Sigmoid colon (tissue), 7 donors: ENCODE results near the gene GOLGA6D. TPM values are rescaled to one million over a fixed set of nuclear protein-coding genes. Genes with fewer than 3 reads are reported as not detected.
"Not testable (repeated sequence)": the region's sequence is repeated elsewhere in the genome, so short reads cannot be mapped to it uniquely, and the experiment has no call there.

ENCODE experiments used
- DNase-seq: peaks from one replicate; pipeline ENCODE4 v3.0.0-alpha.2; 2019
- H3K27ac ChIP-seq, 4 donors: fragments of 200-600 bp; sonication (generic); one replicate each; pipeline ENCODE4 v1.5.1; 2016 to 2019; ENCODE audit warnings: mild to moderate bottlenecking in 1 of 4
- H3K27me3 ChIP-seq, 3 donors: fragments of 200-600 bp; sonication (generic); one replicate each; pipeline ENCODE4 v1.5.1; 2019; ENCODE audit warnings: mild to moderate bottlenecking in 1 of 3
- H3K36me3 ChIP-seq, 4 donors: fragments of 200-600 bp; sonication (generic); one replicate each; pipeline ENCODE4 v1.5.1; 2016 to 2019
- H3K4me1 ChIP-seq, 4 donors: fragments of 200-600 bp; sonication (generic); one replicate each; pipeline ENCODE4 v1.5.1; 2017 to 2019
- H3K4me3 ChIP-seq, 4 donors: fragments of 200-600 bp; sonication (generic); one replicate each; pipeline ENCODE4 v1.5.1; 2017 to 2019; ENCODE audit warnings: mild to moderate bottlenecking in 2 of 4, moderate library complexity in 1 of 4
- H3K9me3 ChIP-seq, 4 donors: fragments of 200-600 bp in 3 of 4; sonication (generic) in 3 of 4; one replicate each; pipeline versions ENCODE4 v1.5.1 to v1.6.1; 2013 to 2019
- EP300 ChIP-seq, 4 donors: sonication (generic); formaldehyde crosslinking; IDR thresholded peaks; one replicate each; pipeline ENCODE4 v1.6.1; 2017; ENCODE audit warnings: antibody characterized with exemption in 4 of 4
- POLR2A ChIP-seq, 2 donors: fragments of 450-650 bp; IDR thresholded peaks; one replicate each; pipeline ENCODE4 v1.6.1; 2016; ENCODE audit warnings: antibody characterized with exemption in 2 of 2, mild to moderate bottlenecking in 2 of 2, moderate library complexity in 2 of 2
- POLR2AphosphoS5 ChIP-seq, 4 donors: sonication (generic); formaldehyde crosslinking; IDR thresholded peaks; one replicate each; pipeline ENCODE4 v1.6.1; 2017; ENCODE audit warnings: antibody characterized with exemption in 4 of 4
- WGBS, 2 donors: extraction: QIAGEN DNeasy Blood & Tissue Kit; methylation state at CpG; one replicate each; pipeline ENCODE4 v1.1.7; 2013; 5-methylcytosine and 5-hydroxymethylcytosine counted together
- intact Hi-C: fragments of 100-400 bp; cut with DNase I; formaldehyde crosslinking; loops from one replicate; pipeline ENCODE4 v1.15.1; 2023
- polyA plus RNA-seq, 3 donors: library from polyadenylated mRNA; stranded (reverse); fragments of 200-250 nt; gene quantifications; one replicate each; pipeline ENCODE4 v1.2.3, GENCODE V29; 2013
- total RNA-seq, 4 donors: library from RNA; depleted of rRNA; stranded (reverse); fragments of >200 nt; gene quantifications; one replicate each; pipeline ENCODE4 v1.1.0, GENCODE V29; 2016
- TF ChIP-seq, protein P1 (sequence below), 4 experiments: fragments of 450-650 bp in 3 of 4; fragments of 200-600 bp in 1 of 4; IDR thresholded peaks; one replicate each; pipeline ENCODE4 v1.5.1; 2016 to 2019; ENCODE audit warnings: antibody characterized with exemption in 4 of 4, mild to moderate bottlenecking in 3 of 4, moderate library complexity in 2 of 4
- donor health status: healthy with polysubstance abuse.
- donor health status: Bipolar disorder and iron deficiency.
- donor health status: healthy.

The GOLGA6D gene
- total and polyA plus RNA-seq, 7 donors = not detected

- DNase-seq = peak; percentile 99
- peak within 1 kb of the TSS; percentile 69 to 86 (median 74) for H3K27ac ChIP-seq
- TF ChIP-seq, protein P1, sequence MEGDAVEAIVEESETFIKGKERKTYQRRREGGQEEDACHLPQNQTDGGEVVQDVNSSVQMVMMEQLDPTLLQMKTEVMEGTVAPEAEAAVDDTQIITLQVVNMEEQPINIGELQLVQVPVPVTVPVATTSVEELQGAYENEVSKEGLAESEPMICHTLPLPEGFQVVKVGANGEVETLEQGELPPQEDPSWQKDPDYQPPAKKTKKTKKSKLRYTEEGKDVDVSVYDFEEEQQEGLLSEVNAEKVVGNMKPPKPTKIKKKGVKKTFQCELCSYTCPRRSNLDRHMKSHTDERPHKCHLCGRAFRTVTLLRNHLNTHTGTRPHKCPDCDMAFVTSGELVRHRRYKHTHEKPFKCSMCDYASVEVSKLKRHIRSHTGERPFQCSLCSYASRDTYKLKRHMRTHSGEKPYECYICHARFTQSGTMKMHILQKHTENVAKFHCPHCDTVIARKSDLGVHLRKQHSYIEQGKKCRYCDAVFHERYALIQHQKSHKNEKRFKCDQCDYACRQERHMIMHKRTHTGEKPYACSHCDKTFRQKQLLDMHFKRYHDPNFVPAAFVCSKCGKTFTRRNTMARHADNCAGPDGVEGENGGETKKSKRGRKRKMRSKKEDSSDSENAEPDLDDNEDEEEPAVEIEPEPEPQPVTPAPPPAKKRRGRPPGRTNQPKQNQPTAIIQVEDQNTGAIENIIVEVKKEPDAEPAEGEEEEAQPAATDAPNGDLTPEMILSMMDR (IDR thresholded peaks at IDR 0.05) = no peak
- TF ChIP-seq EP300 (IDR thresholded peaks at IDR 0.05) = peak in 1 of 4 donors; percentile 27
- peak in 1 of 2 donors; percentile 20 for TF ChIP-seq POLR2A (IDR thresholded peaks at IDR 0.05)
- peak; percentile 23 to 73 (median 68) for TF ChIP-seq POLR2AphosphoS5 (IDR thresholded peaks at IDR 0.05)
- H3K27me3 ChIP-seq = no peaks in the 10 kb centered on the region
- peaks cover 0 to 17% (median 5%) of the 10 kb centered on the region in 4 donors for H3K36me3 ChIP-seq
- peaks cover 0 to 19% (median 14%) of the 10 kb centered on the region in 4 donors for H3K4me1 ChIP-seq
- intact Hi-C loops = no loop called here
- WGBS, 2 donors = 0 to 1% methylated on average over 42 of the region's 42 CpGs
- H3K4me3 ChIP-seq = peak within 1 kb of the TSS; percentile 68 to 95 (median 80)
- H3K9me3 ChIP-seq = no peaks in the 10 kb centered on the region
These were observed 53.2 kb downstream of the GOLGA6D start, which contains the start of gene COMMD4 for GRCh38 chr15:75335705-75336355. Gene COMMD4 (plus strand): TSS chr15:75336063. CDS start chr15:75336090, 27 bp downstream.

DNA sequence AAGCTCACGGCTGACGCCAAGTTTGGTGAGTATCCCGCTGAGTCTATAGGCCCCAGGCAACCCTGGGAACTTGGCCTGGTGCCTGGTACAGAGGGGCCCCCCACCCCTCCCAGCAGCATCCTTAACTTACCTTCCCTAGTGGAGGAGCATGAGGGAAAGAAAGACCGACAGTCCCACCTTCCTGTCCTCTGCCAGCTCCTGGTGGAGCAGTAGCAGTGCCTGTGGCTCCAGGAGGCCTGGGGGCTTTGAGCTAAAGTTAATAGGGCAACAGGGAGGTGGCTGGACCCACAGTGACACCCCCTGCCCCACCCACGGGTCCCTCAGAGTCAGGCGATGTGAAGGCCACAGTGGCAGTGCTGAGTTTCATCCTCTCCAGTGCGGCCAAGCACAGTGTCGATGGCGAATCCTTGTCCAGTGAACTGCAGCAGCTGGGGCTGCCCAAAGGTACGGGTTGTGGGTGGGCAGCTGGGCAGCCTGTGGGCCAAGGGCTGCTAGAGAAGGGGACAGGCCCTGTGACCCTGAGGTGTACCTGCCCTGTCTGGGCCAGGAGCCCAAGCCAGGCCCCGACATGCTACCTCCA is 56.1 kb downstream of the GOLGA6D start:
- Histone ChIP-seq H3K4me1 (peaks cover 0 to 19% (median 14%) of the 10 kb centered on the region in 4 donors), H3K27ac (no peak overlapping the region), H3K4me3 (no peak overlapping the region), H3K27me3 (no peaks in the 10 kb centered on the region), H3K9me3 (no peaks in the 10 kb centered on the region), H3K36me3 (peaks cover 0 to 24% (median 5%) of the 10 kb centered on the region in 4 donors)
- TF ChIP-seq EP300 (IDR thresholded peaks at IDR 0.05) (no peak), POLR2AphosphoS5 (IDR thresholded peaks at IDR 0.05) (no peak), POLR2A (IDR thresholded peaks at IDR 0.05) (no peak)
- TF ChIP-seq, protein P1 (IDR thresholded peaks at IDR 0.05) = no peak
- 90 to 94% methylated on average over 11 of the region's 11 CpGs for WGBS, 2 donors
- peak; percentile 46 for DNase-seq
- intact Hi-C loops = no loop called here

DNA sequence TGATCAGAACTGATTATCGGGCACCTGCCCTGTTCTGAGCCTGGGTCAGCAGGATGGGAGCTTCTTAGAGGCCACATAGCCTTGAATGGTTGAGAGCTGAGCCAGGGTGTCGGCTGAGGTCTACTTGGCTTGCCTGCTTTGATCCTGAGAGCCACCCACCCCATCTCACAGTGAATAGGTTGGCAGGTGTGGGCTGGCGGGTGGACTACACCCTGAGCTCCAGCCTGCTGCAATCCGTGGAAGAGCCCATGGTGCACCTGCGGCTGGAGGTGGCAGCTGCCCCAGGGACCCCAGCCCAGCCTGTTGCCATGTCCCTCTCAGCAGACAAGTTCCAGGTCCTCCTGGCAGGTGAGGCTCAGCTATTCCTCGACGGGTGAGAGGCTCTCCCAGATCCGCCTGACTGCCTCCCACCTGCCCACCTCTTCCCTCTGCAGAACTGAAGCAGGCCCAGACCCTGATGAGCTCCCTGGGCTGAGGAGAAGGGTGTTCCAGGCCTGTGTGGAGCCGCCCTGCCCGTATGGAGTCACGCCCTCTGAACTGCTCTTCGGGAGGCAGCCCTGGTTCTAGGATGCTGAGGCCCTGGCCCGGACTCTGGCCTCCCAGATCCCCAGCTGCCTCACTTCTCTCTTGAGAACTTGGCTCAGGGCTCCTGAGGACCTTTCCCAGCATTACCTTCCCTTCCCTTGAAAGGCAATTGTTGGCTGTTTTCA is 57.1 kb downstream of the GOLGA6D start:
- H3K27ac ChIP-seq = no peak overlapping the region
- TF ChIP-seq POLR2AphosphoS5 (IDR thresholded peaks at IDR 0.05) (no peak), POLR2A (IDR thresholded peaks at IDR 0.05) (no peak), EP300 (IDR thresholded peaks at IDR 0.05) (no peak)
- TF ChIP-seq, protein P1 (IDR thresholded peaks at IDR 0.05) = no peak
- H3K27me3 ChIP-seq = no peaks in the 10 kb centered on the region
- whole genome bisulfite sequencing, 2 donors = 83 to 90% methylated on average over 13 of the region's 13 CpGs
- peak; percentile 59 for DNase-seq
- H3K36me3 ChIP-seq = peaks cover 0 to 24% (median 5%) of the 10 kb centered on the region in 4 donors
- H3K4me1 ChIP-seq = peaks cover 0 to 19% (median 14%) of the 10 kb centered on the region in 4 donors
- no peaks in the 10 kb centered on the region for H3K9me3 ChIP-seq
- intact Hi-C loops = no loop called here
- no peak overlapping the region for H3K4me3 ChIP-seq

DNA sequence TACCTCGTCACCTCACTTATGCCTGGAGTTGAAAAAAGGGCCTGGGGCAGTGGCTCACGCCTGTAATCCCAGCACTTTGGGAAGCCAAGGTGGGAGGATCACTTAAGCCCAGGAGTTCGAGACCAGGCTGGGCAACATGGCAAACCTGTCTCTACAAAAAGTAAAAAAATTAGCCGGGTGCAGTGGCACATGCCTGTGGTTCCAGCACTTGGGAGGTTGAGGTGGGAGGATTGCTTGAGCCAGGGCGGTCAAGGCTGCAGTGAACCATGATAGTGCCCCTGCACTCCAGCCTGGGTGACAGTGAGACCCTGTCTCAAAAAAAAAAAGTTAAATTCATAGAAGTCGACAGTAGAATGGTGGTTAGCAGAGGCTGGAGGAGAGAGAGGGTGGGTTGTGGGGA is 59.6 kb downstream of the GOLGA6D start:
- no peak overlapping the region for H3K27ac ChIP-seq
- 88 to 94% methylated on average over 6 of the region's 6 CpGs for WGBS, 2 donors
- H3K27me3 ChIP-seq = no peaks in the 10 kb centered on the region
- peaks cover 0 to 24% (median 5%) of the 10 kb centered on the region in 4 donors for H3K36me3 ChIP-seq
- intact Hi-C loops = no loop called here
- H3K4me3 ChIP-seq = no peak overlapping the region
- H3K4me1 ChIP-seq = peaks cover 0 to 8% (median 4%) of the 10 kb centered on the region in 4 donors
- TF ChIP-seq, protein P1 (IDR thresholded peaks at IDR 0.05) = no peak
- TF ChIP-seq POLR2A (IDR thresholded peaks at IDR 0.05) (no peak), EP300 (IDR thresholded peaks at IDR 0.05) (no peak), POLR2AphosphoS5 (IDR thresholded peaks at IDR 0.05) (no peak)
- DNase-seq = no peak
- H3K9me3 ChIP-seq = no peaks in the 10 kb centered on the region

- 52 to 55% methylated on average over 8 of the region's 8 CpGs for WGBS, 2 donors
- peaks cover 0 to 20% (median 11%) of the 10 kb centered on the region in 4 donors for H3K4me1 ChIP-seq
- H3K4me3 ChIP-seq, H3K27ac ChIP-seq, H3K9me3 ChIP-seq, H3K27me3 ChIP-seq, DNase-seq, intact Hi-C loops: not testable (repeated sequence)
- H3K36me3 ChIP-seq = peaks cover 0 to 23% (median 5%) of the 10 kb centered on the region in 4 donors
These were observed 61.3 kb downstream of the GOLGA6D start for GRCh38 chr15:75343953-75344352.
